DMS114 treated with DMSO at 0.1 percent for 48 hours (cell line): ENCODE measurements around the gene DUSP5.

Experiments
- DNase-seq: peaks from one replicate; lab custom pipeline; 2025; ENCODE audit not compliant: unreplicated experiment; lab: John Stamatoyannopoulos, UW

DUSP5 gene

GRCh38 chr10:110540031-110540430 lies 42.3 kb downstream of the DUSP5 start:
- DNase-seq = no peak

GRCh38 chr10:110544958-110545537 lies 47.3 kb downstream of the DUSP5 start:
- no peak for DNase-seq

- DNase-seq = no peak
These were observed 48.4 kb downstream of the DUSP5 start for GRCh38 chr10:110546077-110546476.

GRCh38 chr10:110546499-110547110 lies 48.9 kb downstream of the DUSP5 start:
- DNase-seq = no peak

- DNase-seq = peak; percentile 73
These were observed 49.5 kb downstream of the DUSP5 start for GRCh38 chr10:110547139-110547761.

GRCh38 chr10:110548002-110548401 lies 50.3 kb downstream of the DUSP5 start:
- DNase-seq = no peak

GRCh38 chr10:110549211-110549610 lies 51.5 kb downstream of the DUSP5 start:
- no peak for DNase-seq

- no peak for DNase-seq
These were observed 56.2 kb downstream of the DUSP5 start for GRCh38 chr10:110553905-110554304.

GRCh38 chr10:110556296-110556695 lies 58.6 kb downstream of the DUSP5 start:
- no peak for DNase-seq

GRCh38 chr10:110556969-110557601 lies 59.4 kb downstream of the DUSP5 start:
- DNase-seq = peak; percentile 40

- no peak for DNase-seq
These were observed 60.3 kb downstream of the DUSP5 start for GRCh38 chr10:110558041-110558440.

GRCh38 chr10:110560012-110560411 lies 62.3 kb downstream of the DUSP5 start:
- no peak for DNase-seq
